Measurements from ENCODE around the gene GPS2.

DNA sequence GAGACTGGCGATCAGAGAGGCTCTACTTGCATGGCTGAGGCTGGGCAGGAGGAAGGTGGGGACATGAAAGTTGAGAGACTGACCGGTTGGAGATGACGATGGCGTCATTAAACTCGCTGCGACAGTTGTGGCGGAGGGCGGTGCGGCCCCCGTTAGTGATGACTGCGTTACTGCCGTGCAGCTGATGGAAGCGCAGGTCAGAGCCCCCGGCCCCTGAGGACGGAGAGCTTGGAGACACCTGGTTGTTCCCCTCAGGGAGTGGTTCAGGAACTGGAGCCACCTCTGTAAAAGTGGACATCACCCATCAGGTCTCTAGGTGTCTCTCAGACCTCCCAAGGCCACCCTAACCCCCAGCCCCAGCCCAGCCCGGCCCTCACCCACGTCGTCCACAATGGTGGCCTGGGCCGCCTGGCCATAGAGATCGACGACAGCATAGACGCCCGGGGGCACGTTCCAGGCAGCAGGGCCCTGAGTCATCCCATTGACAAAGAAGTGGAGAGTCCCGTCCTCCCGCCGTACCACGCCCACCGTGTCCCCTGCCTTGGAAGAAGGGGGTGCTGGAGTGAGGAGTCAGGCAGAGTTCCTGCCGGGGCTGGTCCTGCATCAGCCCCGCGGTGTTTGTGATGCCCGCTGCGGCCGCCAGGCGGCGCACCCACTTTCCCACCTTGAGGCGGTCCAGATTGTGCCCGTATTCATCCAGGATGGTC is 8.7 kb upstream of the GPS2 start:
- TF ChIP-seq NFYA (IDR thresholded peaks at IDR 0.05; ENCODE audit: borderline replicate concordance, low read depth, low read length) (no peak), POLR2A (IDR thresholded peaks at IDR 0.05; ENCODE audit: low read depth, low read length) (no peak), SP1 (IDR thresholded peaks at IDR 0.05; ENCODE audit: low read depth, low read length) (no peak), FOXK2 (IDR thresholded peaks at IDR 0.05) (no peak), YBX1 (IDR thresholded peaks at IDR 0.05) (no peak), EZH2 (IDR thresholded peaks at IDR 0.05; ENCODE audit: borderline replicate concordance, control insufficient read depth, low read depth, low read length) (no peak)
- TF ChIP-seq, protein P1, sequence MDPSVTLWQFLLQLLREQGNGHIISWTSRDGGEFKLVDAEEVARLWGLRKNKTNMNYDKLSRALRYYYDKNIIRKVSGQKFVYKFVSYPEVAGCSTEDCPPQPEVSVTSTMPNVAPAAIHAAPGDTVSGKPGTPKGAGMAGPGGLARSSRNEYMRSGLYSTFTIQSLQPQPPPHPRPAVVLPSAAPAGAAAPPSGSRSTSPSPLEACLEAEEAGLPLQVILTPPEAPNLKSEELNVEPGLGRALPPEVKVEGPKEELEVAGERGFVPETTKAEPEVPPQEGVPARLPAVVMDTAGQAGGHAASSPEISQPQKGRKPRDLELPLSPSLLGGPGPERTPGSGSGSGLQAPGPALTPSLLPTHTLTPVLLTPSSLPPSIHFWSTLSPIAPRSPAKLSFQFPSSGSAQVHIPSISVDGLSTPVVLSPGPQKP (IDR thresholded peaks at IDR 0.05; ENCODE audit: low read depth, low read length) = no peak
- TF ChIP-seq, protein P2, sequence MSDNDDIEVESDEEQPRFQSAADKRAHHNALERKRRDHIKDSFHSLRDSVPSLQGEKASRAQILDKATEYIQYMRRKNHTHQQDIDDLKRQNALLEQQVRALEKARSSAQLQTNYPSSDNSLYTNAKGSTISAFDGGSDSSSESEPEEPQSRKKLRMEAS (IDR thresholded peaks at IDR 0.05; ENCODE audit: low read depth, low read length) = no peak

Measured in GM12878 (cell line).